ENCODE measurements around the gene TEX14.
"Not testable (repeated sequence)": the region's sequence is repeated elsewhere in the genome, so short reads cannot be mapped to it uniquely, and the experiment has no call there.

TEX14 gene

GRCh38 chr17:58691701-58692238, at the start of gene TEX14:
Gene TEX14, minus strand, starts transcription at chr17:58692045. Its CDS starts 40,044 bp downstream, at chr17:58652001.
- no peak for DNase-seq (ENCODE audit: low spot score)

- no peak for DNase-seq (ENCODE audit: low spot score)
These were observed 49.3 kb upstream of the TEX14 start for GRCh38 chr17:58741121-58741625.

- no peak for DNase-seq (ENCODE audit: low spot score)
These were observed 43.0 kb upstream of the TEX14 start for GRCh38 chr17:58734811-58735210.

DNA sequence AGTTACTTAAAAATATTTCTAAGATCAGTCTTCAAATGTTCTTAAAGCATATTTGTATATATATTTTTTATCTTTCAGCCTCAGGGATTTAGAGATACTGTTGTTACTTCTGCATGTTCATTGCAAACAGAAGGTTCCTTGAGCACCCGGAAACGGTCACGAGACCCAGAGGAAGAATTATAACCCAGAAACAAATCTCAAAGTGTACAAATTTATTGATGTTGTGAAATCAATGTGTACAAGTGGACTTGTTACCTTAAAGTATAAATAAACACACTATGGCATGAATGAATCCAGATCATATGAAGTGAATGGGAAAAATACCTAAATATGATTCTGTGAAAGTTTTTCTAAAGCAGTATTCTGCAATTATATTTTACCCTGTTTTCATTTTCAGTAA, 42.2 kb upstream of the TEX14 start:
- DNase-seq (ENCODE audit: low spot score), result no peak

GRCh38 chr17:58730937-58731336, 39.1 kb upstream of the TEX14 start:
- DNase-seq (ENCODE audit: low spot score), result no peak

DNA sequence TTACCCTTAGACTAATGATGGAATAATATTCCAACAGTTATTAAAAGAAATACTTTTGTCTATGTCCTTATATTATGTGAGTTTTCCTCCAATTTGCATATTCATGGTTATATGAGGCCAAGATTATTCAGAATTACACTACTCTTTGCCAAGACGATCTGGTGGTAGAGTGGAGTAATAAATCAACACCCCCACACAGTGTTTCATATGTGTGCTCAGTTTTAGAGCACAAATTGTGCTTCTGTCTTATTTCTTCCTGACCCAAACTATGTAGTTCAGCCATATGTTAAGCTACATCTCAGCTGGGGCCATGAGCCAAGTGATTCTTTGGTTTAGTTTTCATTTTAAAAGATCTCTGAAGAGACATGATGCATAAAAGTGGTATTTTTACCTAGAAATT, 37.0 kb upstream of the TEX14 start:
- DNase-seq (ENCODE audit: low spot score), result no peak

DNA sequence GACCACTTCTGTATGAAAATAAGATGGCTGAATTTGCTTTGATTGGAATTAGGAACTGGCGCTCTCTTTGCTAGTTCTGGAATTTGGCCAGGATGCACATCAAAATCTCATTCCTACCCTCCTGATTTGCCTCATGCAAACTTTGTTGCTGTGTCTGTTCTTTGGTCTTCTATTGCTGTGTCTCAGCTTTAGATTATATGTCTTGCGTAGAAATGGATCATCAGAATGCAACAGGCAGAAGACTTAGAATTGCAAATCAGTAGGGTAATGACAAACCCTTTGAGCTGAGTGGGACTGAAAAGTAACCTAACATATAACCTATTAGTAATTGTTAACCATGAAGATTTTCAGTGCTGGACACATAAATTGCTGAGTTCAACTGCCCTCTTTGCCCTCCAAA, 30.9 kb upstream of the TEX14 start:
- DNase-seq (ENCODE audit: low spot score), result no peak

GRCh38 chr17:58722274-58722673, 30.4 kb upstream of the TEX14 start:
- DNase-seq (ENCODE audit: low spot score), result no peak

GRCh38 chr17:58710948-58711552, 19.2 kb upstream of the TEX14 start:
- peak; percentile 33 for DNase-seq (ENCODE audit: low spot score)

GRCh38 chr17:58706351-58707140, 14.7 kb upstream of the TEX14 start:
- no peak for DNase-seq (ENCODE audit: low spot score)

DNA sequence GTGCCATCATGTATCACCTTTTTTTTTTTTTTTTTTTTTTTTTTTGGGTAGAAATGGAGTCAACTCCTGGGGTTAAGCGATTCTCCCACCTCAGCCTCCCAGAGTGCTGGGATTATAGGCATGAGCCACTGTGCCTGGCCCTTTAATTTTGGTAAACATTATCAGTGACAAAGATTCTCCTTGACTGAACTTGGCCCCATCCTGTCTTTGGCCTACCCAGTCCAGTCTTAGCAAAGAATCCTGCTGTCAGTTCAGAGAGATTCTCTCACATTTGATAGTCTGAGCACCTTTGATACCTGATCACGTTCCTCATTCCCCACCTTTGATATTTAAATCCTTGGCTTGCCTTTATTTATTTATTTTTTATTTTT, 12.1 kb upstream of the TEX14 start:
- no peak for DNase-seq (ENCODE audit: low spot score)

DNA sequence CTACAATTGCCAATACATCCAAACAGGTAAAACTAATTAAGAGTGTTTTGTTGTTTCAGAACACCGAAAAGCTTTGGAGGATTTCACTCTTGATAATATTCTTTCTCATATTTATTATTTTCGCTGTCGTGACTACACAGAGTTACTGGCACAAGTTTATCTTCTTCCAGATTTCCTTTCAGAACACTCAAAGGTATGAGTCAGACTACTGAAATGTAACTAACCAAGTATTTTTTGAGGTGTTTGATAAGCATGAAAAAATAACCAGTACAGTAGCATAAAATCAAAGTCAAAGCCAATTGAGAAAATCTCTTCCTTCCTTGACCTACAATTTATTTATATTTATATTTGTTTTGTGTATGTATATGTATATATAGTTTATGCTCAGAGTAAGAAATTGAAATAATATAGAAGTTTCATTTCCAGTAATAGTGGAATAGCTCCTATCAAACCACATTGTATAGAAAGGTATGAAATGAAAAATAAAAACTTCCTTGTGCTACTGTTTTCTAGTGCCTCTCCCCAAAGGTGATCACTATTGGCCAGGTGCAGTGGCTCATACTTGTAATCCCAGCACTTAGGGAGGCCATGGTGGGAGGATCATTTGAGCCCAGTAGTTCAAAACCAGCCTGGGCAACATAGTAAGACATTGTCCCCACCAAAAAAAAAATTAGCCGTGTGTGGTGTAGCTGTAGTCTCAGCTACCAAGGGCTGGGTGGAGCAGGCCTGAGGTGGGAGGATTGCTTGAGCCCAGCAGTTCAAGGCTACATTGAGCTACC, 11.5 kb upstream of the TEX14 start:
- no peak for DNase-seq (ENCODE audit: low spot score)

- no peak for DNase-seq (ENCODE audit: low spot score)
These were observed 10.9 kb upstream of the TEX14 start for GRCh38 chr17:58702708-58703107.

DNA sequence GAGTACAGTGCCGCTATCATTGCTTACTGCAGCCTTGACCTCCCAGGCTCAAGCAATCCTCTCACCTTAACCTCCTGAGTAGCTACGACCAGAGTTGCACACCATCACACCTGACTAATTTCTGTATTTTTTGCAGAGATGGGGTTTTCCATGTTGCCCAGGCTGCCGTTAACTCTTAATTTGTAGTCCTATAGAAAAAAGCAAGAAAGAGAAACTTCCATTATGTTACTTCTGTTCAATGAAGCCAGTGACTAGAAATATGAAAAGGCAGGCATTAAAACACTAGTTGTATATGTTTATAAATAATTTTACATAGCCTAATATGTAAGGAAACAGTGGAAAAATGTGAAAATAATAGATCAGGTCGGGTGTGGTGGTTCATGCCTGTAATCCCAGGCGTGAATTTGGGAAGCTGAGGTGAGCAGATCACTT, 10.2 kb upstream of the TEX14 start:
- no peak for DNase-seq (ENCODE audit: low spot score)

- DNase-seq (ENCODE audit: low spot score), result no peak
These were observed 7.9 kb upstream of the TEX14 start for GRCh38 chr17:58699771-58700170.

DNA sequence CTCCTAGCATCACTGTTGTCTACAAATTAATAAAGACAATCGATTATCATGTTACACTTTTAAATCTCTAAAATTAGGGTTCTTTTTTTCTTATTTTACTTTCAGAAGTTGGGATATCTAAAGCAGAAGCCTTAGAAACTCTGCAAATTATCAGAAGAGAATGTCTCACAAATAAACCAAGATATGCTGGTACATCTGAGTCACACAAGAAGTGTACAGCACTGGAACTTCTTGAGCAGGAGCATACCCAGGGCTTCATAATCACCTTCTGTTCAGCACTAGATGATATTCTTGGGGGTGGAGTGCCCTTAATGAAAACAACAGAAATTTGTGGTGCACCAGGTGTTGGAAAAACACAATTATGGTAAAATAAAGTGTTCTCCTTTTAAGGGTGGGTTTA, 3.0 kb upstream of the TEX14 start:
- DNase-seq (ENCODE audit: low spot score), result no peak

GRCh38 chr17:58694302-58694701, 2.5 kb upstream of the TEX14 start:
- DNase-seq (ENCODE audit: low spot score), result no peak

GRCh38 chr17:58693751-58694150, 1.9 kb upstream of the TEX14 start:
- no peak for DNase-seq (ENCODE audit: low spot score)

- DNase-seq (ENCODE audit: low spot score), result no peak
These were observed 1.4 kb upstream of the TEX14 start for GRCh38 chr17:58693208-58693607.

GRCh38 chr17:58692239-58693055, 602 bp upstream of the TEX14 start, which contains the start of gene RAD51C:
Gene RAD51C, plus strand, starts transcription at chr17:58692602. Its CDS starts 42 bp downstream, at chr17:58692644.
- peak; percentile 81 for DNase-seq (ENCODE audit: low spot score)

DNA sequence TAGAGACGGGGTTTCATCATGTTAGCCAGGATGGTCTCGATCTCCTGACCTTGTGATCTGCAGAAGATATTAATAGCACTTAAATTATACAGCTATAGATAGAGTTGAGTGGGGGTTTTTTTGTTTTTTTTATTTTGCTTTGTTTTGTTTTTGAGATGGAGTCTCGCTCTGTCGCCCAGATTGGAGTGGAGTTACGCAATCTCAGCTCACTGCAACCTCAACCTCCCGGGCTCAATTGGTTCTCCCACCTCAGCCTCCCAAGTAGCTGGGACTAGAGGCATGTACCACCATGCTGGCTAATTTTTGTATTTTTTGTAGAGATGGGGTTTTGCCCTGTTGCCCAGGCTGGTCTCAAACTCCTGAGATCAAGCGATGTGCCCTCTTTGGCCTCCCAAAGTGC, 1.8 kb downstream of the TEX14 start:
- not testable (repeated sequence) for DNase-seq (ENCODE audit: low spot score)

Measured in globus pallidus (tissue), 1 donor.